HG03066 (cell line): ENCODE results near the gene GGTA1.
"Not testable (repeated sequence)": the region's sequence is repeated elsewhere in the genome, so short reads cannot be mapped to it uniquely, and the experiment has no call there.

ENCODE experiments used
- ATAC-seq: cut with Tn5 transposase; IDR thresholded peaks from one replicate; pipeline ENCODE4 v1.9.1; 2021; ENCODE audit warnings: low read depth; ENCODE audit not compliant: unreplicated experiment

GGTA1 gene

GRCh38 chr9:121463026-121463807 is 36.4 kb downstream of the GGTA1 start:
- ATAC-seq, result no peak

GRCh38 chr9:121459513-121459912 is 40.1 kb downstream of the GGTA1 start:
- ATAC-seq, result no peak

GRCh38 chr9:121458449-121458848 is 41.2 kb downstream of the GGTA1 start:
- not testable (repeated sequence) for ATAC-seq

GRCh38 chr9:121455527-121456239 is 44.0 kb downstream of the GGTA1 start:
- no peak for ATAC-seq

GRCh38 chr9:121454972-121455371 is 44.7 kb downstream of the GGTA1 start:
- no peak for ATAC-seq

- no peak for ATAC-seq
These were observed 46.3 kb downstream of the GGTA1 start for GRCh38 chr9:121453232-121453892.

- ATAC-seq, result no peak
These were observed 47.6 kb downstream of the GGTA1 start for GRCh38 chr9:121452085-121452484.

GRCh38 chr9:121451586-121451985 is 48.1 kb downstream of the GGTA1 start:
- no peak for ATAC-seq

GRCh38 chr9:121450241-121450640 is 49.4 kb downstream of the GGTA1 start:
- no peak for ATAC-seq

- ATAC-seq, result no peak
These were observed 49.9 kb downstream of the GGTA1 start for GRCh38 chr9:121449786-121450185.

GRCh38 chr9:121447321-121447834 is 52.3 kb downstream of the GGTA1 start:
- ATAC-seq, result no peak

- no peak for ATAC-seq
These were observed 53.7 kb downstream of the GGTA1 start for GRCh38 chr9:121445986-121446385.

GRCh38 chr9:121443981-121444380 is 55.7 kb downstream of the GGTA1 start:
- ATAC-seq, result no peak

- no peak for ATAC-seq
These were observed 58.5 kb downstream of the GGTA1 start for GRCh38 chr9:121441165-121441564.

- ATAC-seq, result no peak
These were observed 59.7 kb downstream of the GGTA1 start for GRCh38 chr9:121439711-121440664.

- no peak for ATAC-seq
These were observed 60.6 kb downstream of the GGTA1 start for GRCh38 chr9:121439016-121439415.

GRCh38 chr9:121437891-121438290 is 61.8 kb downstream of the GGTA1 start:
- no peak for ATAC-seq

GRCh38 chr9:121437046-121437445 is 62.6 kb downstream of the GGTA1 start:
- ATAC-seq, result not testable (repeated sequence)

- no peak for ATAC-seq
These were observed 64.7 kb downstream of the GGTA1 start for GRCh38 chr9:121434969-121435368.

GRCh38 chr9:121427899-121428298 is 71.7 kb downstream of the GGTA1 start:
- no peak for ATAC-seq
